ENCODE results near the gene SS18. TPM values are rescaled to one million over a fixed set of nuclear protein-coding genes. Genes with fewer than 3 reads are reported as not detected.

Gene SS18
- total RNA-seq, 1 donor: 139 TPM

DNA sequence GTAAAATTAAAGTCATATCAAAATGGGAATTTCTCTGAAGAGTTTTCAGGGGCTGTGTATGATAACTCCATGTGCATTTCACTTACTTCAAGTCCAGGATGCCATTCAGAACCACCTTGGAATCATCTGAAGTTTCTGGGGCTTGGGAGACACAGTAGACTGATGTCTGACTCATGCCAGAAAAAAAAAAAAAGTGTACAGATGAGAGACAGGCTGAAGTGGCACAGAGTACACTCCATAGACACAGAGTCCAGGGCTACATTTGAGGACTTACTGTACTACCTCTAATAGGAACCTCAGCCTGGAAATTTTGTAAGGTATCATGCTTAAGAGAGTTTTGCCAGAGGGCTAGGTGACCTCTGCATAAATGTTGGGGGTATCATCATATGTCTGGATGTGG is 92.0 kb downstream of the SS18 start:
- TF ChIP-seq, protein P1, sequence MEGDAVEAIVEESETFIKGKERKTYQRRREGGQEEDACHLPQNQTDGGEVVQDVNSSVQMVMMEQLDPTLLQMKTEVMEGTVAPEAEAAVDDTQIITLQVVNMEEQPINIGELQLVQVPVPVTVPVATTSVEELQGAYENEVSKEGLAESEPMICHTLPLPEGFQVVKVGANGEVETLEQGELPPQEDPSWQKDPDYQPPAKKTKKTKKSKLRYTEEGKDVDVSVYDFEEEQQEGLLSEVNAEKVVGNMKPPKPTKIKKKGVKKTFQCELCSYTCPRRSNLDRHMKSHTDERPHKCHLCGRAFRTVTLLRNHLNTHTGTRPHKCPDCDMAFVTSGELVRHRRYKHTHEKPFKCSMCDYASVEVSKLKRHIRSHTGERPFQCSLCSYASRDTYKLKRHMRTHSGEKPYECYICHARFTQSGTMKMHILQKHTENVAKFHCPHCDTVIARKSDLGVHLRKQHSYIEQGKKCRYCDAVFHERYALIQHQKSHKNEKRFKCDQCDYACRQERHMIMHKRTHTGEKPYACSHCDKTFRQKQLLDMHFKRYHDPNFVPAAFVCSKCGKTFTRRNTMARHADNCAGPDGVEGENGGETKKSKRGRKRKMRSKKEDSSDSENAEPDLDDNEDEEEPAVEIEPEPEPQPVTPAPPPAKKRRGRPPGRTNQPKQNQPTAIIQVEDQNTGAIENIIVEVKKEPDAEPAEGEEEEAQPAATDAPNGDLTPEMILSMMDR (IDR thresholded peaks at IDR 0.05; ENCODE audit: insufficient read depth, low read depth, low read length): no peak
- H3K4me3 ChIP-seq (ENCODE audit: low read depth, low read length): no peak overlapping the region
- no peak for DNase-seq (ENCODE audit: low read depth)

DNA sequence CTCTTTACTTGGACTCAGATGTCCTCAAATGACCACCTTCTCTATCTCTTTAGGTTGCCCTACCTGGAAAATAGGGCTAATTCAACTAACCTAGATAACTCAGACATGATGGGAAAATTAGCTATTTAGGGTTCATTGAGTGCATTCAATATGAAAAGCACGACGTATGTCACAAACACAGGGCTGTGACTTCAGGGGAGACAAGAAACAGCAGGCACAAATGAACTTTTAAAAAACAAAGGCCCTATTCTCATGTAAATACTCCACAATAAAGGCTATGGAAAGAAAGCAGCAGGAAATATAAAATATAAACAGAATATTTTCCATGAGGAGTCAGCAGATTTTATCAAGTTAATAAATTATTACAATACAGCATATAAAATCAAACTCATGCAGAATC is 97.8 kb downstream of the SS18 start:
- no peak overlapping the region for H3K4me3 ChIP-seq (ENCODE audit: low read depth, low read length)
- TF ChIP-seq, protein P1 (IDR thresholded peaks at IDR 0.05; ENCODE audit: insufficient read depth, low read depth, low read length): no peak
- no peak for DNase-seq (ENCODE audit: low read depth)

DNA sequence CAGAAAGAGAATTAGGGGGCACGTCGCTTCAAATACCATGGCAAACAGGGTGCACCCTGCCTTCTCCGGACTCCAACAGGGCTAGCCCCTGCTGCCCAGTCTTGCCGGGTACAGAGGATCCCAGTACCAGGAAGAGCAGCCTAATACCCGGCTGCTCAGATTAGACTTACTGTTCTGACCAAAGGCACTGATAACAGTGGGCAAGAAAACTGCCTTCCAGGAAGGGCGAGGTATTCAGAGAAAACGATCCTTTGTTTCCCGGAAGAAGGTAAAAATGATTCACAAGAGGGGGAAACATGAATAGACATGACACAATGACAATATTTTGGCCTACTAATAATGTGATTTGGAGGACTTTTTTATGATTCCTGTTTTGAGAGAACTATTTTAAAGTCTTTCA is 99.9 kb downstream of the SS18 start:
- DNase-seq (ENCODE audit: low read depth): no peak
- TF ChIP-seq, protein P1 (IDR thresholded peaks at IDR 0.05; ENCODE audit: insufficient read depth, low read depth, low read length): no peak
- H3K4me3 ChIP-seq (ENCODE audit: low read depth, low read length): no peak overlapping the region

DNA sequence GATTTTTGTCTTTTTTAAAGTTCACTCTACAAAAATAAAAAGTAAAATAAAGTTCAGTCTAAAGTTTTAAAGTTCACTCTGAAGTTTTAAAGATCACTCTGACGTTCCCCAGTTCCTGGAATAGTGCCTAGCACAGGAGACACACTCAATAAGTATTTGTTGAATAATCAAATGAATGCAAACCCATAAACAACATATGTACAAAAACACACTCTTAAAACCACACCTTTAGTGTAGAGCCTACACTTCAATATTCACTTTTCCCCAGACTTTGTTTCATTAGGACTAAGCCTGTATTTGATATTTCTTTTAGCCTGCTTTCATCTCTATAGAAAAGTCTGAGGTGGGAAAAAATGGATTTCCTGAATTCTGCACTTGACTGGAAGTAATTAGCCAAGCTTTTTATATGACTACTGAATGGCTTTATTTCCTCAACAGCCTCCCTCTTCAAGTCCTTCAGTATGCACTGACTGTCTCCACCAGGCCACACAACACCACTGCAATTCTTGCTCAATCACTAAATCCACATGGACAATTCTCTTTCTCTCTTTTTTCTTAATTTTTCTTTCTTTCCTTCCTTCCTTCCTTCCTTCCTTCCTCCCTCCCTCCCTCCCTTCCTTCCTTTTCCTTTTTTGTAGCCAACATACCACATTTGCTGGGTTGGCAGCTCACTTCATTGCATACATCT is 104.6 kb downstream of the SS18 start:
- peak; percentile 18 for DNase-seq (ENCODE audit: low read depth)
- H3K4me3 ChIP-seq (ENCODE audit: low read depth, low read length): no peak overlapping the region
- TF ChIP-seq, protein P1 (IDR thresholded peaks at IDR 0.05; ENCODE audit: insufficient read depth, low read depth, low read length): no peak

- H3K4me3 ChIP-seq (ENCODE audit: low read depth, low read length): no peak overlapping the region
- TF ChIP-seq, protein P1 (IDR thresholded peaks at IDR 0.05; ENCODE audit: insufficient read depth, low read depth, low read length): no peak
- no peak for DNase-seq (ENCODE audit: low read depth)
These were observed 106.7 kb downstream of the SS18 start for GRCh38 chr18:25983730-25984129.

- DNase-seq (ENCODE audit: low read depth): no peak
- H3K4me3 ChIP-seq (ENCODE audit: low read depth, low read length): no peak overlapping the region
- TF ChIP-seq, protein P1 (IDR thresholded peaks at IDR 0.05; ENCODE audit: insufficient read depth, low read depth, low read length): no peak
These were observed 107.5 kb downstream of the SS18 start for GRCh38 chr18:25982961-25983360.

GRCh38 chr18:25982153-25982552 is 108.3 kb downstream of the SS18 start:
- no peak for DNase-seq (ENCODE audit: low read depth)
- no peak overlapping the region for H3K4me3 ChIP-seq (ENCODE audit: low read depth, low read length)
- TF ChIP-seq, protein P1 (IDR thresholded peaks at IDR 0.05; ENCODE audit: insufficient read depth, low read depth, low read length): no peak

All from fibroblast of villous mesenchyme (primary cell).